Mucosa of descending colon (tissue), 3 donors: ENCODE measurements around the gene HSD11B2. TPM values are rescaled to one million over a fixed set of nuclear protein-coding genes. Genes with fewer than 3 reads are reported as not detected.

Experiments
- ATAC-seq: fragments of 200-7000 bp; cut with Tn5 transposase; one replicate; pipeline ENCODE4 v1.9.1; 2020; ENCODE audit warnings: mild to moderate bottlenecking, moderate library complexity
- DNase-seq, 3 donors: peaks; one replicate each; pipeline ENCODE4 v3.0.0-alpha.2; 2020
- H3K36me3 ChIP-seq: fragments of 200-600 bp; one replicate; pipeline ENCODE4 v1.8.0; 2021; ENCODE audit warnings: low read depth, mild to moderate bottlenecking
- H3K4me1 ChIP-seq: fragments of 200-600 bp; one replicate; pipeline ENCODE4 v1.8.0; 2021; ENCODE audit warnings: low read depth, mild to moderate bottlenecking
- H3K4me3 ChIP-seq: fragments of 200-600 bp; one replicate; pipeline ENCODE4 v1.8.0; 2021; ENCODE audit warnings: mild to moderate bottlenecking
- H3K9me3 ChIP-seq: fragments of 200-600 bp; one replicate; pipeline ENCODE4 v1.8.0; 2021; ENCODE audit warnings: mild to moderate bottlenecking
- intact Hi-C, 2 donors: fragments of 100-400 bp; cut with DNase I in 1 of 2; cut with micrococcal nuclease in 1 of 2; formaldehyde crosslinking; loops; one replicate each; pipeline versions ENCODE4 v1.11.0 to v1.11.1; 2022; cut with DNase I, micrococcal nuclease
- total RNA-seq, 3 donors: library from RNA; stranded (reverse); fragmentation: NEBNext Ultra II Directional in 2 of 3; extraction: Animal tissue kit (Norgen Biotek cat#: 25700) in 2 of 3; gene quantifications; one replicate each; pipeline versions ENCODE4 v1.2.1 to v1.2.4, GENCODE V29; 2021 to 2023
- TF ChIP-seq, protein P1 (sequence below): fragments of 200-600 bp; IDR thresholded peaks from one replicate; pipeline ENCODE4 v1.8.0; 2022; ENCODE audit warnings: antibody characterized with exemption, mild to moderate bottlenecking
- donor health status: DM: no; HTN: no; CAD: no; lungs with moderate emphysema.
- donor health status: DM: no; HTN: no; CAD: no.
- donor health status: DM: no; HTN: yes; CAD: no.

The HSD11B2 gene
- total RNA-seq, 3 donors from 2014 or later, result 322 to 765 (median 646) TPM

DNA sequence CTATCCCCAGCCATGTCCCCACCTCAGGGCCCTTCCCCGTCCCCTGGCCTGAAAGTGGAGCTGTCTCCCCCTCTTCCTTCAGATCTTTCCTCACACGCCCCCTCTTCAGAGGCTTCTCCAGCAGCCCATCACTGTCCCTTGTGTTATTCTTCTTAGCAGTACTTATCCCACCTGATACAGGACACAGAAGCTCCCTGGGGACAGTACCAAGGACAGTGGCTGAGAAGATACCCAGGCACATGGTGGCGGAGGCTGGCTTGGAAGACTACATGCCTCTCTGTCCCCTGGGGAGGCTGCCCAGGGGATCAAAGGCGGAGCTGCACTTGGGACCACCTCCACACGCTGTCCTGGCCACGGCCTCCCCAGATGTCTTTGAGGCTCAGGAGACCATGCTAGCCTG, 23.9 kb downstream of the HSD11B2 start:
- no peaks in the 10 kb centered on the region for H3K36me3 ChIP-seq
- no peak overlapping the region for H3K4me3 ChIP-seq
- ATAC-seq (no peak), DNase-seq (peak in 1 of 3 donors; percentile 25)
- intact Hi-C loops, result no loop called here
- TF ChIP-seq, protein P1, sequence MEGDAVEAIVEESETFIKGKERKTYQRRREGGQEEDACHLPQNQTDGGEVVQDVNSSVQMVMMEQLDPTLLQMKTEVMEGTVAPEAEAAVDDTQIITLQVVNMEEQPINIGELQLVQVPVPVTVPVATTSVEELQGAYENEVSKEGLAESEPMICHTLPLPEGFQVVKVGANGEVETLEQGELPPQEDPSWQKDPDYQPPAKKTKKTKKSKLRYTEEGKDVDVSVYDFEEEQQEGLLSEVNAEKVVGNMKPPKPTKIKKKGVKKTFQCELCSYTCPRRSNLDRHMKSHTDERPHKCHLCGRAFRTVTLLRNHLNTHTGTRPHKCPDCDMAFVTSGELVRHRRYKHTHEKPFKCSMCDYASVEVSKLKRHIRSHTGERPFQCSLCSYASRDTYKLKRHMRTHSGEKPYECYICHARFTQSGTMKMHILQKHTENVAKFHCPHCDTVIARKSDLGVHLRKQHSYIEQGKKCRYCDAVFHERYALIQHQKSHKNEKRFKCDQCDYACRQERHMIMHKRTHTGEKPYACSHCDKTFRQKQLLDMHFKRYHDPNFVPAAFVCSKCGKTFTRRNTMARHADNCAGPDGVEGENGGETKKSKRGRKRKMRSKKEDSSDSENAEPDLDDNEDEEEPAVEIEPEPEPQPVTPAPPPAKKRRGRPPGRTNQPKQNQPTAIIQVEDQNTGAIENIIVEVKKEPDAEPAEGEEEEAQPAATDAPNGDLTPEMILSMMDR, result no peak
- H3K9me3 ChIP-seq, result no peaks in the 10 kb centered on the region
- H3K4me1 ChIP-seq, result peaks cover 78% of the 10 kb centered on the region

DNA sequence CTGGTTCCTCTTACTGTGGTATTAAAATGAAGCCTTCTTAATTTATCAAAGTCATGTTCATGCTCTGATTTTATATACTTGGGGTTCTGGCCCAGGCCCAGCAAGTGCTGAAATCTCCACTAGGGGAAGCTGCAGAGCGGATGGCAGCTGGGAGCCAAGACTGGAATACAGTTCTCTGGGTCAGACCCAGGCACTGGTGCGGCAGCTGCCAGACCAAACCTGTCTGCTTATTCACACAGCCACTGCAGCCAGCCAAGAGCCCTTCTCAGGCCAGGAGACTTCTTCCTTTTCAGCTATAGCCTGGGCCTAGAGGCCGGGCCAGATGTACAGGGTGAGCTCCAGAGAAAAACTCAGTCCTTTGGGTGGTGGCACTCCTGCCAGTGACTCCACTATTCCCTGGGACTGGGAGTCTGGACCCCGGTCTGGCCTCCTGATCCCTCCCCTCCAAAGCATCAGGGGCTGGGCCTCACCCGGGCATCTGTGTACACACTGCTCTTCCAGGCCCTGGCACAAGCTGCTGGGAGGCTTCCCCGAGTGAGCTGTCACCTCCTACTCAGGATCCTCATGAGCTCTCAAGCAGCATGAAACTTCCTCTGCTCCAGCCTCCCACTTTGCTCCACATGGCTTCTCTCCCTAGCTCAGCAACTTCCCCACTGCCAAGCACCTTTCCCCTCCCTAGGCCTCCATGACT, 25.6 kb downstream of the HSD11B2 start:
- no peaks in the 10 kb centered on the region for H3K36me3 ChIP-seq
- intact Hi-C loops, result no loop called here
- no peak overlapping the region for H3K4me3 ChIP-seq
- TF ChIP-seq, protein P1, result peak; percentile 58
- DNase-seq (peak; percentile 80 to 83 (median 81)), ATAC-seq (peak; percentile 36)
- no peaks in the 10 kb centered on the region for H3K9me3 ChIP-seq
- H3K4me1 ChIP-seq, result peaks cover 79% of the 10 kb centered on the region

DNA sequence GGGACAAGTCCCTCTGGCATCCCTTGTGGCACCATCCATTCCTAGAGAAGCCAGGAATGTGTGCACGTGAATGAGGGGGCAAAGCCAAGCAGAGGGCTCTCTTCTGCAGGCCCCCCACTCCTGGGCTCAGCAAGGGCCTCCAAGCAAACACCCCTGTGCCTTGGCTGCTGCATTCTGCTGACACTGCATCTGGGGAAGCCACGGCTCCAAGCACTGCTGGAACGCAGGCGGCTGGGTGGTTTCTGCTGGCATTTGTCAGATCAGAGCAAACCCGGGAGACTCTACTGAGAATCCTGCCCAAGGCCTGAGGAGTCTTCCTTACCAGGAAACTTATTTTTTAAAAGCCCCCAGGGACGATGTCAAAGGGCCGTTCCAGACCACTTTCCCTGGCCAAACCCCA, 26.7 kb downstream of the HSD11B2 start:
- ATAC-seq (no peak), DNase-seq (peak; percentile 7 to 43 (median 27))
- no peak overlapping the region for H3K4me3 ChIP-seq
- H3K4me1 ChIP-seq, result peaks cover 77% of the 10 kb centered on the region
- no peaks in the 10 kb centered on the region for H3K36me3 ChIP-seq
- TF ChIP-seq, protein P1, result no peak
- H3K9me3 ChIP-seq, result no peaks in the 10 kb centered on the region
- intact Hi-C loops, result no loop called here

DNA sequence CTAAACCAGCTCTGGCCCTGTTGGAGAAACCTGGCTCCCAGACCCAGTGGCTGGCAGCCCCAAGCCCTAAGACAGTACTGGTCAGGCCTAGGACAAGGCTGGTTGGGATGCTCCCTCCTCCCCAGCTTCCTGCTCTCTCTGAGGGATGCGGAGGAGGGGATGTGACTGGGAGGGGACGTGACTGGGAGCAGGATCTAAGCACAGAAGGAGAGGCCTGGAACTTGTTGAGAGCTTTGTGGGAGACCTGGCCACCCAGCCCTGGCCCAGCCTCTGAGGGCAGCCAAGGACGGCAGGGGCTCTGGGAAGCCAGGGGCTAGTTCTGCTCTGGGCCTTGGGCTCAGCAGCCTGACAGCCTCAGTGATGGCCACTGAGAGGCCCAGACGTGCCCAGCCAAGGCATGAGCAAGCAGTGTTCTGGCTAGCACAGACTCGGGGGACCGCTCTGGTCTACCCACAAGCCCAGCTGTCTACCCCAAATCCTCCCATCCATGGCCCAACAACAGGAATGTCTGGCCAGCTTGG, 27.3 kb downstream of the HSD11B2 start:
- H3K9me3 ChIP-seq, result no peaks in the 10 kb centered on the region
- intact Hi-C loops, result no loop called here
- no peaks in the 10 kb centered on the region for H3K36me3 ChIP-seq
- ATAC-seq, result no peak
- no peak overlapping the region for H3K4me3 ChIP-seq
- peaks cover 77% of the 10 kb centered on the region for H3K4me1 ChIP-seq
- TF ChIP-seq, protein P1, result no peak
- DNase-seq, result peak; percentile 23 to 67 (median 40)

DNA sequence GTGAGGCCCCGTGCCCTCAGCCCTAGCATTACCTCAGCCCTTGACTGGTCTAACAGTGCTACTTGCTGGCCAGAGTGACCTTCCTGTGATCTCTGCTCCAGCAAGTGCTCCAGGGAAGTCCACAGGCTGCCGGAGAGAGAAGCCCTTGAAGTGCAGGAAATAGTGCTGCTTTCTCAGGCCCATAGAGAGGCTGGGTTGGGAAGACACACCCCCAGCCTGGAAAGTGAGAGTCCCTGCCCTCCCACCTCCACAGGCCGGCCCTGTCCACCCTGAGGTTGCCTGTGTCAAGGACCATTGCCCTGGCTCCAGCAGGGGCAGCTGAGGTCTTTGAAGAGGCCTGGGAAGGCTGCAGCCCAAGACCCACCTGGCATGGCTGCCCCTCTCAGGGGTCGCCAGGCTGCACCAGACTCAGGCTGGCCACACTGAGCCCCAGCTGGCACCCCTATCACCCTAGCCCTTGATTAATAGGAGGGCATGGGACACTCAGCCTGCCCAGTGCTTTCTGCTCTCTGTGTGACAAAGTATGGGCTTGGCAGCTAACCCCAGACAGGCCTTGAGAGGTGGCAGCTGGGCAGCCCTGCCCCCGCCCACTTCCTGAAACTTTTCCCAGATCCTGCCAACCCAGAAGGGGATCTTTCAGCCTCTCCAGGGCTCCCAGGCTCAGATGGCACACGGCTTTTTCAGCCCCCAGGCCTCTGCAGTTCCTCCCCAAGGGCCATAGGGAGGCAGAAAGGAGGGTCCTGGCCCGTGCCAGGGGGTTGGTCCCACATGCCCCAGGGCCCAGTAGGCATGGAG, 28.3 kb downstream of the HSD11B2 start:
- Histone ChIP-seq H3K4me3 (peak overlapping the region; percentile 14), H3K4me1 (peaks cover 81% of the 10 kb centered on the region), H3K9me3 (no peaks in the 10 kb centered on the region), H3K36me3 (no peaks in the 10 kb centered on the region)
- intact Hi-C loops, result no loop called here
- DNase-seq, result peak; percentile 82 to 88 (median 84)
- peak; percentile 49 for ATAC-seq
- TF ChIP-seq, protein P1, result no peak
